ENCODE data around the gene FSHB.

DNA sequence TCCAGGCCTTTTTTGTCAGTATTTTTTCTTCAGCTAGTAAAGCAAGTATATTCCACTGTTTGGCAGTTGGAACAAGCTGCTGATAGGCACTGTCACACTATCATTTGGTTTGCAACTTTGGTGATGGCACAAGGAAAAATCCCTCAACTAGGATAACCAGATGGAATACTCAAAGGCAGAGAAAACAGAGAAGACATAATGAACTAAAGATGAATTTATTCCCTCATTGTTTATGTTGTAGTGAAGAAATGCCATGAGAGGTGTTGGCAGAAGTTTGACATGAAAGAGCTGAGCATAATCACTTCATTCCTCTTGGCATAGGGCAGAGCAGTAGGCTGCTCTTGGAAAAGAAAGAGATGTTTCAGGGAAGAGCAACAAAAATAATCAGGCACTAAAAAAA, 39.9 kb downstream of the FSHB start:
- TF ChIP-seq, protein P1, sequence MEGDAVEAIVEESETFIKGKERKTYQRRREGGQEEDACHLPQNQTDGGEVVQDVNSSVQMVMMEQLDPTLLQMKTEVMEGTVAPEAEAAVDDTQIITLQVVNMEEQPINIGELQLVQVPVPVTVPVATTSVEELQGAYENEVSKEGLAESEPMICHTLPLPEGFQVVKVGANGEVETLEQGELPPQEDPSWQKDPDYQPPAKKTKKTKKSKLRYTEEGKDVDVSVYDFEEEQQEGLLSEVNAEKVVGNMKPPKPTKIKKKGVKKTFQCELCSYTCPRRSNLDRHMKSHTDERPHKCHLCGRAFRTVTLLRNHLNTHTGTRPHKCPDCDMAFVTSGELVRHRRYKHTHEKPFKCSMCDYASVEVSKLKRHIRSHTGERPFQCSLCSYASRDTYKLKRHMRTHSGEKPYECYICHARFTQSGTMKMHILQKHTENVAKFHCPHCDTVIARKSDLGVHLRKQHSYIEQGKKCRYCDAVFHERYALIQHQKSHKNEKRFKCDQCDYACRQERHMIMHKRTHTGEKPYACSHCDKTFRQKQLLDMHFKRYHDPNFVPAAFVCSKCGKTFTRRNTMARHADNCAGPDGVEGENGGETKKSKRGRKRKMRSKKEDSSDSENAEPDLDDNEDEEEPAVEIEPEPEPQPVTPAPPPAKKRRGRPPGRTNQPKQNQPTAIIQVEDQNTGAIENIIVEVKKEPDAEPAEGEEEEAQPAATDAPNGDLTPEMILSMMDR (conservative IDR thresholded peaks at IDR 0.05; ENCODE audit: low read depth, low read length), result no peak
- TF ChIP-seq RFX5 (IDR thresholded peaks at IDR 0.05; ENCODE audit: low read depth, low read length) (no peak), MXI1 (IDR thresholded peaks at IDR 0.05; ENCODE audit: borderline replicate concordance, low read depth, low read length) (no peak), POLR2A (IDR thresholded peaks at IDR 0.05; ENCODE audit: low read depth, low read length) (no peak), CEBPB (IDR thresholded peaks at IDR 0.05; ENCODE audit: low read depth, low read length) (no peak)
